GM23338 (cell line): ENCODE data around the gene SELE. TPM values are rescaled to one million over a fixed set of nuclear protein-coding genes. Genes with fewer than 3 reads are reported as not detected.

ENCODE experiments used
- polyA plus RNA-seq: library from polyadenylated mRNA; unstranded; fragments of >200 nt; fragmentation: Nextera tagmentation; extraction: Ambion mirVana; gene quantifications from 2 replicates; pipeline ENCODE4 v1.2.1, GENCODE V29; 2016
- total RNA-seq: library from RNA; depleted of rRNA; stranded (reverse); fragments of >200 nt; shearing (Covaris generic); gene quantifications from 2 replicates; pipeline ENCODE4 v1.2.3, GENCODE V29; 2014; rRNA removed

Gene SELE
- total and polyA plus RNA-seq, 2 experiments from 2014 or later: not detected

Other genes with a start within 250 kb of the SELE start
- 39.1 and 42.8 TPM in 2 replicates for gene SLC19A2, start 248.1 kb downstream of the SELE start, total RNA-seq
- gene SLC19A2, start 248.1 kb downstream of the SELE start, polyA plus RNA-seq: 9.9 and 11.1 TPM in 2 replicates
- not detected in 2 replicates for gene F5, start 147.6 kb downstream of the SELE start, total RNA-seq
- 0.10 and 0.16 TPM in 2 replicates for gene F5, start 147.6 kb downstream of the SELE start, polyA plus RNA-seq
- gene SELP, start 104.0 kb downstream of the SELE start, total RNA-seq: not detected in 2 replicates
- not detected in 2 replicates for gene SELP, start 104.0 kb downstream of the SELE start, polyA plus RNA-seq
- not detected in 2 replicates for gene SELL, start 22.5 kb downstream of the SELE start, total RNA-seq
- gene SELL, start 22.5 kb downstream of the SELE start, polyA plus RNA-seq: not detected in 2 replicates
- 9.9 and 13.6 TPM in 2 replicates for gene METTL18, start 60.8 kb upstream of the SELE start, total RNA-seq
- 13.6 and 14.2 TPM in 2 replicates for gene METTL18, start 60.8 kb upstream of the SELE start, polyA plus RNA-seq
- 6.1 and 6.8 TPM in 2 replicates for gene SCYL3, start 159.8 kb upstream of the SELE start, total RNA-seq
- gene SCYL3, start 159.8 kb upstream of the SELE start, polyA plus RNA-seq: 1.8 and 2.2 TPM in 2 replicates